Measurements from ENCODE around the gene REC8.

DNA sequence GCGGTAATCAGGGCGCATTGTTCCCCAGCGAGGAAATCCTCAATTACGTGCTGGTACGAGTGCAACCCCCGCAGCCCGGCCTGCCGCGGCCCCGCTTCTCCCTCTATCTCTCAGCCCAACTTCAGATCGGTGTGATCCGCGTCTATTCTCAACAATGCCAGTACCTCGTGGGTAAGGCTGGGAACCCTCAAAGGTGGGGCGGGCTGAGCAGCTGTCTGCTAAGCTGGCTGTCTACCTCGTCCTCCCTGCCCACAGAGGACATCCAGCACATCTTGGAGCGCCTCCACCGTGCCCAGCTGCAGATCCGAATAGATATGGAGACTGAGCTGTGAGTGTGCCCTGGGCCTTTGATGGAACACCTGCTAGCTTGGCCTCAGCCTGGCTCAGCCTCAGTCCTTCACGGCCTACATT is 996 bp downstream of the REC8 start:
- TF ChIP-seq POLR2A (IDR thresholded peaks at IDR 0.05), result no peak
- TF ChIP-seq, protein P1, sequence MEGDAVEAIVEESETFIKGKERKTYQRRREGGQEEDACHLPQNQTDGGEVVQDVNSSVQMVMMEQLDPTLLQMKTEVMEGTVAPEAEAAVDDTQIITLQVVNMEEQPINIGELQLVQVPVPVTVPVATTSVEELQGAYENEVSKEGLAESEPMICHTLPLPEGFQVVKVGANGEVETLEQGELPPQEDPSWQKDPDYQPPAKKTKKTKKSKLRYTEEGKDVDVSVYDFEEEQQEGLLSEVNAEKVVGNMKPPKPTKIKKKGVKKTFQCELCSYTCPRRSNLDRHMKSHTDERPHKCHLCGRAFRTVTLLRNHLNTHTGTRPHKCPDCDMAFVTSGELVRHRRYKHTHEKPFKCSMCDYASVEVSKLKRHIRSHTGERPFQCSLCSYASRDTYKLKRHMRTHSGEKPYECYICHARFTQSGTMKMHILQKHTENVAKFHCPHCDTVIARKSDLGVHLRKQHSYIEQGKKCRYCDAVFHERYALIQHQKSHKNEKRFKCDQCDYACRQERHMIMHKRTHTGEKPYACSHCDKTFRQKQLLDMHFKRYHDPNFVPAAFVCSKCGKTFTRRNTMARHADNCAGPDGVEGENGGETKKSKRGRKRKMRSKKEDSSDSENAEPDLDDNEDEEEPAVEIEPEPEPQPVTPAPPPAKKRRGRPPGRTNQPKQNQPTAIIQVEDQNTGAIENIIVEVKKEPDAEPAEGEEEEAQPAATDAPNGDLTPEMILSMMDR (IDR thresholded peaks at IDR 0.05), result no peak

All from heart left ventricle (tissue), 13 donors.